NCI-H2227 treated with DMSO at 0.1 percent for 48 hours (cell line): Measurements from ENCODE around the gene PTPN5.
"Not testable (repeated sequence)": the region's sequence is repeated elsewhere in the genome, so short reads cannot be mapped to it uniquely, and the experiment has no call there.

Experiments
- DNase-seq: peaks from one replicate; lab custom pipeline; 2025; lab: John Stamatoyannopoulos, UW

PTPN5 gene

GRCh38 chr11:18682466-18682865 is 109.1 kb downstream of the PTPN5 start:
- no peak for DNase-seq

DNA sequence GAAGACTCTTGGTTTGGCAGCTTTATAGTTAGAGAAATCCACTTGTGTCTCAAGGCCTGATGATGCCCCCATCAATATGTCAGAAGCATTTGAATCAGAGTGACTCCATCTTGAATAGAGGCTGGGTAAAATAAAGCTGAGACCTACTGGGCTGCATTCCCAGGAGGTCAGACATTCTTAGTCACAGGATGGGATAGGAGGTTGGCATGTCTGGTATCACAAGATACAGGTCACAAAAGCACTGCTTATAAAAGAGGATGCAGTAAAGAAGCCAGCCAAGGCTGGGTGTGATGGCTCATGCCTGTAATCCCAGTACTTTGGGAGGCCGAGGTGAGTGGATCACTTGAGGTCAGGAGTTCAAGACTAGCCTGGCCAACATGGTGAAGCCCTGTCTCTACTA is 109.6 kb downstream of the PTPN5 start:
- not testable (repeated sequence) for DNase-seq
